ENCODE measurements around the gene MAGEA3.
"Not testable (repeated sequence)": the region's sequence is repeated elsewhere in the genome, so short reads cannot be mapped to it uniquely, and the experiment has no call there.

Gene MAGEA3, protein sequence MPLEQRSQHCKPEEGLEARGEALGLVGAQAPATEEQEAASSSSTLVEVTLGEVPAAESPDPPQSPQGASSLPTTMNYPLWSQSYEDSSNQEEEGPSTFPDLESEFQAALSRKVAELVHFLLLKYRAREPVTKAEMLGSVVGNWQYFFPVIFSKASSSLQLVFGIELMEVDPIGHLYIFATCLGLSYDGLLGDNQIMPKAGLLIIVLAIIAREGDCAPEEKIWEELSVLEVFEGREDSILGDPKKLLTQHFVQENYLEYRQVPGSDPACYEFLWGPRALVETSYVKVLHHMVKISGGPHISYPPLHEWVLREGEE

GRCh38 chrX:152697952-152698931 is at the start of gene MAGEA3:
TSS of gene MAGEA3 (plus strand) at chrX:152698794. CDS start at chrX:152700833, 2,039 bp downstream.
- DNase-seq (ENCODE audit: low read depth); in situ Hi-C loops (cut with HindIII; ENCODE audit: low sequenced_read_pairs); H3K4me3 ChIP-seq (ENCODE audit: low read depth, low read length): not testable (repeated sequence)

GRCh38 chrX:152652060-152652459 is 46.5 kb upstream of the MAGEA3 start:
- DNase-seq (ENCODE audit: low read depth), result no peak
- TF ChIP-seq CTCF (IDR thresholded peaks at IDR 0.05; ENCODE audit: low read depth, low read length, missing control alignments), result no peak
- H3K4me3 ChIP-seq (ENCODE audit: low read depth, low read length), result no peak overlapping the region
- in situ Hi-C loops (cut with HindIII; ENCODE audit: low sequenced_read_pairs), result no loop called here

DNA sequence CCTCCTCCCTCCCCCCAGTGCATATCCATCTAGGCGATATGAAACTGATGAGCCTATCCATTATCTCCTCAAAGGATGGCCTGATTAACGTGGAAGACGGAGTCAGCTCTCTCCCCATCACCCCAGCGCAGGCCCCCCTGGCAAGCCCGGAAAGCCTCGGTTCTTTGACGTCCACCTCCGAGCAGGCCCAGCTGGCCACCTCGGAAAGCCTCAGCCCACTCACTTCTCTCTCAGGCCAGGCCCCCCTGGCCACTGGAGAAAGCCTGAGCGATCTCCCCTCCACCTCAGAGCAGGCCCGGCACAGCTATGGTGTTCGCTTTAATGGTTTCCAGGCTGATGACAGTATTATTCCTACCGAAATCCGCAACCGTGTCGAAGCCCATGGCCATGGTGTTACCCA is 46.1 kb upstream of the MAGEA3 start:
- no peak for TF ChIP-seq CTCF (IDR thresholded peaks at IDR 0.05; ENCODE audit: low read depth, low read length, missing control alignments)
- in situ Hi-C loops (cut with HindIII; ENCODE audit: low sequenced_read_pairs), result no loop called here
- DNase-seq (ENCODE audit: low read depth), result no peak
- H3K4me3 ChIP-seq (ENCODE audit: low read depth, low read length), result no peak overlapping the region

DNA sequence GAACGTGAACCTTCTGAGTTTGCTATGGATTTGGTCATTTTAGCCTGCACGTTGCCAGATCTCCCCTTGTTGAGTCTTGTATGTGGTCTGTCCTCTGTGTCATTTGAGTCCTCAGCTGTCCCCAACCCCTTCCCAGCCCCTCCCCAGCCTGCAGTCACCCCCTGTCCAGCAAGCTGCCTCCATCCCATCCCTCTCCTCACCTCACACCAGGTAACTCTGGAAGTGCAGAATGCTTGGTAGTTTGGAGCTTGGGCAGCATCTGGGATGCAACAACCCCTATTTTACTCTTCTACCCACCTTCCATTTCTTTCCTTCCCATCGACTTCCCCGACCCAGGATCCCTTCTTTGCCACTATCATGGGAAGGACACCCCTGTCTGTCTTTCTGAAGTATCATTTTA is 42.5 kb upstream of the MAGEA3 start:
- TF ChIP-seq CTCF (IDR thresholded peaks at IDR 0.05; ENCODE audit: low read depth, low read length, missing control alignments), result no peak
- in situ Hi-C loops (cut with HindIII; ENCODE audit: low sequenced_read_pairs), result no loop called here
- DNase-seq (ENCODE audit: low read depth), result no peak
- H3K4me3 ChIP-seq (ENCODE audit: low read depth, low read length), result no peak overlapping the region

DNA sequence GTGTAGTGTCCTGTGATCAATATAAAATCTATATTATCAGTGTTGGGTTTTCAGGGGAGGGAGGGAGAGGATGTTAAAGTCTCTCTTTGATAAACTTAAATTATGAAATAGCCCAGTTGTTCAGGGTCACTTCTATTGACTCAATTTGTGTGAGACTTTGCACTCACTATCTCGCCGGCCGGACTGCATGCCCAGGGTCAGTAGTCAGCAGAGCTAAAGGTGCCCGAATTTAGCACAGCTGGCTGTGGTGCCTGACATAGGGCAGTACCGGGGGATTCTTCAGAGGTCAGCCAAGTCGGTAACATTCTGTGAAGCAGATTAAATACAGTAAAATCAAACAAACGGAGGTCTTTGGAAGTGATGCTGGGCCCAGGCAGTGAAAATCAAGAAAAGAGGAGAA is 41.7 kb upstream of the MAGEA3 start:
- in situ Hi-C loops (cut with HindIII; ENCODE audit: low sequenced_read_pairs), result no loop called here
- TF ChIP-seq CTCF (IDR thresholded peaks at IDR 0.05; ENCODE audit: low read depth, low read length, missing control alignments), result no peak
- DNase-seq (ENCODE audit: low read depth), result no peak
- H3K4me3 ChIP-seq (ENCODE audit: low read depth, low read length), result no peak overlapping the region

- TF ChIP-seq CTCF (IDR thresholded peaks at IDR 0.05; ENCODE audit: low read depth, low read length, missing control alignments), result no peak
- DNase-seq (ENCODE audit: low read depth), result no peak
- in situ Hi-C loops (cut with HindIII; ENCODE audit: low sequenced_read_pairs), result no loop called here
- H3K4me3 ChIP-seq (ENCODE audit: low read depth, low read length), result no peak overlapping the region
Observed at GRCh38 chrX:152658302-152658701, 40.3 kb upstream of the MAGEA3 start.

- in situ Hi-C loops (cut with HindIII; ENCODE audit: low sequenced_read_pairs), result no loop called here
Observed at GRCh38 chrX:152663086-152663485, 35.5 kb upstream of the MAGEA3 start.

More at GRCh38 chrX:152663086-152663485, 35.5 kb upstream of the MAGEA3 start:
- no peak overlapping the region for H3K4me3 ChIP-seq (ENCODE audit: low read depth, low read length)
- TF ChIP-seq CTCF (IDR thresholded peaks at IDR 0.05; ENCODE audit: low read depth, low read length, missing control alignments), result no peak
- no peak for DNase-seq (ENCODE audit: low read depth)

Measured in astrocyte of the cerebellum (primary cell).